Stimulated activated CD4-positive, alpha-beta T cell treated with anti-CD3 and anti-CD28 coated beads, Interleukin-12 subunit alpha, Interleukin-12 subunit beta, amount 100 ng/mL, for 4 hours (primary cell): ENCODE measurements around the gene ANGPT4.

ENCODE experiments used
- DNase-seq: peaks from one replicate; pipeline ENCODE4 v3.0.0-alpha.2; 2020

ANGPT4 gene, protein sequence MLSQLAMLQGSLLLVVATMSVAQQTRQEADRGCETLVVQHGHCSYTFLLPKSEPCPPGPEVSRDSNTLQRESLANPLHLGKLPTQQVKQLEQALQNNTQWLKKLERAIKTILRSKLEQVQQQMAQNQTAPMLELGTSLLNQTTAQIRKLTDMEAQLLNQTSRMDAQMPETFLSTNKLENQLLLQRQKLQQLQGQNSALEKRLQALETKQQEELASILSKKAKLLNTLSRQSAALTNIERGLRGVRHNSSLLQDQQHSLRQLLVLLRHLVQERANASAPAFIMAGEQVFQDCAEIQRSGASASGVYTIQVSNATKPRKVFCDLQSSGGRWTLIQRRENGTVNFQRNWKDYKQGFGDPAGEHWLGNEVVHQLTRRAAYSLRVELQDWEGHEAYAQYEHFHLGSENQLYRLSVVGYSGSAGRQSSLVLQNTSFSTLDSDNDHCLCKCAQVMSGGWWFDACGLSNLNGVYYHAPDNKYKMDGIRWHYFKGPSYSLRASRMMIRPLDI

DNA sequence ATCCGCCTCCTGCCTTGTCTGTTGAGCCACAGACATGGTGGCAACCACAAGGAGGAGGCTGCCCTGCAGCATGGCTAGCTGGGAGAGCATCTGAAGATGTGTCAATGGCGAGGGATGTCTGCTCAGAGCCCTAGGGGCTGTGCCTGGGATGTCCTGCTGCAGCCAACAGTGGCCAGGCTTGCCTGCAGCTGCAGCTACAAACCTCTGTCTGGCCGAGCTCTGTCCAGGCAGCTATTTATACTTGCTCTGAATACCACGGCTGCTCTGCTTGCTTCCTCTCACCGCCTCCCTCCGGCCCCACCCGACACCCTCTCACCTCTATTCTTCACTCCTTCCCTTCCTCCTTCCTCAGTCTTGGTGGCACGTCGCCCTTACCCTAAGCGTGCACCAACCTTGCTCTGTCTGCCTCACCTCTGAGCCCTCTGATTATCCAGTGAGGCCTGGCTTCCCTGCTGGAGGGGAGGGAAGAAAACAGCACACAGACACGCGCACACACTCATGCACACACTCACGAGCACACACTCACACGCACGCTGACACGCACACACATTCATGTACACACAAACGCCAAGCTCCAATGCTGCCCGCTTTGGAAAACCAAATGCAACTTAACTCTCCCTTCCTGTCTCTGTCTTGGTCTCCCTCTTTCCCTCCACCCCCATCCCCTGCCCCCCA, at the start of gene ANGPT4:
Gene ANGPT4, minus strand, starts transcription at position 210 of the 675 bp plus-strand sequence. Its CDS starts 120 bp downstream, at position 90.
- DNase-seq = no peak

DNA sequence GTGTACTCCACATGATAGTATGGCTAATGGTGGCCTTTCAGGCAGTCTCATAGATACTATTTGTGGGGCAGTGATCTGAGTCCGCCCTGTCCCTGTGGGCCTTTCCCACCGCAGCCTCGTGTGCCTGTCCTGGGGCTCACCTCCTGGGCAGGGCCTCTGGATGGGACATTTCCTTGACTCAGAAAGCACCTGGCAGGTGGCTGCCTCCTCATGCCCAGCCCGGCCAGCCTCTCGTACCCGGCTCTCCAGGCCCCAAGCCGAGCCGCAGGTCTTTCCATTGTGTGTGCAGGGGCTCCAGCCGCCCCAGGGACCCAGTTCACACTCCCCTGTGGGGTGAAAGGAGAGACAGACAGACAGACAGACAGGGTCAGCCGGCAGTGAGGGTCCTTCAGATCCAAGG, 47.7 kb upstream of the ANGPT4 start:
- no peak for DNase-seq

DNA sequence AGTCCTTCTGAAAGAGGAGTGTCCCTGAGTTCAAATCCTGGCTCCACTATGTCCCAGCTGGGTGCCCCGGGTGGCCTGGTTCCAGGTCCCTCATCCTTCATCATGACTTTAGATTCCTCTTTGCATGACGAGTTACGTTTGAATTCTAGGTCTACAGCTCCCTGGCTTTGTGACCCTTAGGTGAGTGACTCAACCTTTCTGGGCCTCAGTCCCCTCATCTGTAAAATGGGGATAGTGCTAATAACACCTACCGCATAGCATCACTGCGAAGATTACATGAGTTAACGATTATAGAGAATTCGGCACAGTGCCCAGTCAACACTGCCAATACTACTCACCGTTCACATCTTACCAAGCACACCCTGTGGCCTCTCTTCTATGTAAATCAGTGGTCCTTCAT, 46.5 kb upstream of the ANGPT4 start:
- DNase-seq = no peak

DNA sequence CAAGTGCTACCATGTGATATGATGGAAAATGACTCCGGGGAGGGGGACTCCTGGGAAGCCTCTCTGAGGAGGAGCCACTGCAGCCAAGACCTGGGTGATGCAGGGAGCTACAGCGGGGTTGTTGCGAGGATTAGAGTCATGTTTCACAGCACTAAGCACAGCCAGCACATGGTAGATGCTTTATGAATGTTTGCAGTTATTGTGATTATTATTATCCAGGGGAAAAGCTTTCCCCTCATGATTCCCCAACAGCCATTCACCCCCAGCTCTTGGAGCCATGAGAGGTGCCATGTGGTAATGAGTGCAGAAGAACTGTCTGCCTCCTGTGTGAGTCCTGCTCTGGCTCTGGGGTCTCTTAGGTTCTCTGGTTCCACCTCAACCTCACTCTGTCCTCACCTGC, 46.1 kb upstream of the ANGPT4 start:
- DNase-seq = no peak

DNA sequence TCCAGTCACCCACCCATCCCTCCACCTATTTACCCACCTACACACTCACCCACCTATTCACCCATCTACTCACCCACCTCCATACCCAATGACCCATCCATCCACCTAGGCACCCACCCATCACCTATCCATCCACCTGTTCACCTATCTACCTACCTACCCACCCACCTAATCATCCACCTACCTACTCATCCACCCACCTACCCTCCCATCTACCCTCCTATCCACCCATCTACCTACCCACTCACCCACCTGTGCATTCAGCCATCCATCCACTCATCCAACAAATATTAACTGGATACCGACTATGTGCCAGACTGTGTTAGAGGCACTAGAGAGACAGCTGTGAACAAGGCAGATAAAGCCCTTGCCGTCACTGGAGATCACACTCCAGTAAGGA, 45.6 kb upstream of the ANGPT4 start:
- DNase-seq = no peak

DNA sequence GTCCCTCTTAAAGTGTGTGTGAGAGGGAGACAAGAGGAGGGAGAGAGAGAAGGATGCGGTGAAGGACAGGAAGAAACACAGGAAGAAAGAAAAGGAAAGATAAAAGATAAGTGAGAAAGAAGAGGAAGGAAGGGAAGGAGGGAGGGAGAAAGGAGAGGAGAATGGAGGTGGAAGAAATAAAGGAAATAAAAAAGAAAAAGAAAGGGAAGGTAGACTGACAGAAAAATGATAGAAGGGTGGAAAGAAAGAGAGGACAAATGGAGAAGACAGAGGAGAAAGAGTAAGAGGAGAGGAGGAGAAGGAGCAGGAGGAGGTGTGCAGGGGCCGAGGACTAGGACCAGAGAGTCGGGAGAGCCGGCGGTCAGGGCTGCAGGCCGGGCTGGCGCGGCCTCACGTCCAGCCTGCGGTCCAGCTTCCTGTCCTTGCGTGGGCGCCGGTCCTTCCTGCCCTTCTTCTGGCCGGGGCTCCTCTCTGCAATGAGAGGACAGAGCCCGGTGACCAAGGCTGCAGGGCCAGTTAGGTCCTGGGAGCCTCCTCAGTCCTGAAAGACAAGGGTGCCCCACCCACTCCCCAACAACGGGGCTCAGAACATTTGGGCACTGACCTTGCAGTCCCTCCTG, 44.0 kb upstream of the ANGPT4 start:
- no peak for DNase-seq

DNA sequence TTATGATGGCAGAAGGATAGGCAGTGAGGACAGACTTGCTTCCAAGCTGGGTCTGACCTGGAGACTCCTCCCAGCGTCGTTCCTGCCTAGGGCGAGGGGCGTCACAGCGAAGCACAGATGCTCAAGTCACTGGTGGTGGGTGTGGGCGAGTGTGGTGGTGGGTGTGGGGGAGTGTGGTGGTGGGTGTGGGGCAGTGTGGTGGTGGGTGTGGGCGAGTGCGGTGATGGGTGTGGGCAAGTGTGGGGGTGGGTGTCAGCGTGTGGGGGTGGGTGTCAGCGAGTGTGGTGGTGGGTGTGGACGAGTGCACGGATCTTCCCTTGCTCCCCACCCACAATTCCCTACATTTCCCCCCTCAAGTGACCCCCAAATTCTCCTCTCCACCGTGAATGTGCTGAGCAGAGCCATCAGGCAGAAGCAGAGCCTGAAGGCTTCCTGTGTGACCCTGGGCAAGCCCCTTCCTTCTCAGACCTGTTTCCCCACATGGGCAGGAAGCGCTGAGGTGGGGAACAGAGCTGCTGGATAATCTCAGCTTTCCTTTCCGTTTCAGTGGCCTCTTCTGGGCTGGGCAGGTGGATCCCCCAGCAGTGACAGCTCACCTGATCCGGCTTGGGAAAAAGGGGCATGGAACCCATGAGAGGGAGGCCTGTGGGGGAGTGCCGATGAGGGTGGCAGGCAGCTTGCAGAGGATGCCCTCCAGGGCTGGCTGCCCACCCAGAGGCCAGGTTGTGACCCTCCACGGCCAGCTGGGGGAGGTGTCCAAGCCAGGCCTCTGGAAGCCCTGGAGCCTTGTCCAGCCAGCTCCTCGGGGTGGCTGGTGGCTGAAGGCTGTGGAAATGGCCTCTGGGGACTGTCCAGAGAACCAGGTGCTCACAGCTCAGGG, 43.0 kb upstream of the ANGPT4 start:
- DNase-seq = no peak

DNA sequence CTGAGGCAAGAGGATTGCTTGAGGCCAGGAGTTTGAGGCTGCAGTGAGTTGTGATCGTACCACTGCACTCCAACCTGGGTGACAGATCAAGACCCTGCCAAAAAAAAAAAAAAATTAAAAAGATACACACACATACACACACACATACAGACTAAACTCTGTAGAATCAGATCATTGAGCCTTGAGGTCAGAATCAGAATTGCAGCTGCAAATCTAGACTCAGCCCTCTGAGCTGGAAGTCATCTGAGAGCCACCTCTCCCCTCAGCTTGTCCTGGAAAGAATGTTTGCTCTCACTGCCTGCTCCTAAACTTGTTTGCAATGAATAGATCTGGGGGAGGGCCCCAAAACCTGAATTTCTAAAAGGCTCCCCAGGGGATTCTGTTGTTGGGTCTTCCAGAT, 41.4 kb upstream of the ANGPT4 start:
- DNase-seq = no peak

DNA sequence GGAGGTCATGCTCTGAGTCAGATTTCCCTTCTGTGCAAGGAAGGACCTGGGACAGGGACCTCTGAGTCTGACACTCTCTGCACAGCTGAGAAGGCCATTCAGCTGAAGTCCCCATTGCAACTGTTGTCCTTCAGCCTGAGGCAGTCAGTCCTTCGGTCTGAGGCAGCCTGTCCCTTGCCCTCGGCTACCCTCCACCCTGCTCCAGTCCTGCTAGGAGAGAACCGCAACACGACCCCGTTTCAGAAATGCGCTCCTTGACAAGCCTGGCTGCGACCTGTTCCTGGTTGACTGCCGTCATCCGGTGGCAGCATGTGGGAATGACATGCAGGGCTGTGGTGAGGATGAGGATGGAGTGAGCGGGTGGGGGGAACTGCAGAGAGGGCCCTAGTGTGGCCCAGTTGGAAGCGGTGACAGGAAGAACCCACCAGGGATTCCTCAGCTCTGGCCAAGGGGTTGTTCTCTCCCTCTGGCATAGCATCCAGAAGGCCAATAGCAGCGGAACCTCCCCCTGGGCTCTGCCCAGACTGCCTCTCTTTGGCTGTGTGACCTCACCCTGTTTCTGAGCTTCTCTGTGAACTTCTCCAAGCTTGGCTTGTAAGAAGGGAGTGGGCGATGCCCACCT, 40.3 kb upstream of the ANGPT4 start:
- DNase-seq = peak; percentile 70

DNA sequence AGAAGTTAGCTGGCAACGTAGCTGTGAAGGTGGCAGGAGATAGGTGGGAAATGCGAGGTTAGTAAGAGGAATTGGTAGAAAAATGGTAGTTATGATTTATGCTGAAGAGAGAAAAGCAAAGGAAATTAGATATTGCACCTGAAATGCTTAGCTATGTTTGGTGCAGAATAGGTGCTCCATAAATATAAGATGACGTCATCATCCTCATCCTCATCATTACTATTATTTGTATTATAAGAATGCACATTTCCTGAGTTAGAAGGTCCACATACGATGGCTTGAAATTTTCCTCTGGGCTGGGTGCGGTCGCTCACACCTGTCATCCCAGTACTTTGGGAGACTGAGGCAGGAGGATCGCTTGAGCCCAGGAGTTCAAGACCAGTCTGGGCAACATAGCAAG, 39.5 kb upstream of the ANGPT4 start:
- no peak for DNase-seq

DNA sequence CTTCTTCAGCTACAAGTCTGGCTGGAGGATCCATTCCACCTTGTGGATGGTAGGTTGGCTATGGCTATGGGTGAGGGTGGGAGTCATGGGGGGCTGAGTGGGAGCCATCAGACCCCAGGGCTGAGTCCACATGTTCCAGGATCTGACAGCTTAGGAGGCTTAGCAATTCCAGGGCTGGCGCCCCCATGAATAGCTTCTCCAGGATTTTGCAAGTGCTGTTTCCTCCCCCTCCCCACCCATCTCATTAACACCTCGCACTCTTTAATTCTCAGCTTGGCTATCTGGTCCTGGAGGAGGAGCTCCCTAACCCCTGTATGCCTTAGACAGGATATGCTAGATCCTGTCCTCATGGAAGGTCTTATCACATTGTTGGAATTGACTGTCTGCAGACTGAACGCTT, 39.0 kb upstream of the ANGPT4 start:
- no peak for DNase-seq

DNA sequence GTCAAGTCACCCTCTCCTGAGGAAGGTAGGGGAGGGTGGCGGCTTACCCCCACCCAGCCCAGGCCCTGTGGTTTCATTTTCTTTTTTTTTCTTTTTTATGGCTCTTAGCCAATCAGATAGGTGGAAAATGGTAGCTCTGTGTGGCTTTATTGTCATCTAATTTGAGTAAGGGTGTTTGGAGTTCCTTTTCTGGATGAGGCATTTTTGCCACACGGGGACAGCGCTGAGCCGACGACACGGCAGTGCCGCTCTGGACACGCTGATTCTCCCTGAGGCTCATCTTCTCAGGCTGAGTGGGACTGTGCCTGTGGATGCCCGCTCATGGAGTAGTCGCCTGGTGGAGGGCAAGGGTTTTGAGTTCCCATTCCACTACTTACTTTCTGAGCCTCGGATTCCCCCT, 37.6 kb upstream of the ANGPT4 start:
- no peak for DNase-seq

DNA sequence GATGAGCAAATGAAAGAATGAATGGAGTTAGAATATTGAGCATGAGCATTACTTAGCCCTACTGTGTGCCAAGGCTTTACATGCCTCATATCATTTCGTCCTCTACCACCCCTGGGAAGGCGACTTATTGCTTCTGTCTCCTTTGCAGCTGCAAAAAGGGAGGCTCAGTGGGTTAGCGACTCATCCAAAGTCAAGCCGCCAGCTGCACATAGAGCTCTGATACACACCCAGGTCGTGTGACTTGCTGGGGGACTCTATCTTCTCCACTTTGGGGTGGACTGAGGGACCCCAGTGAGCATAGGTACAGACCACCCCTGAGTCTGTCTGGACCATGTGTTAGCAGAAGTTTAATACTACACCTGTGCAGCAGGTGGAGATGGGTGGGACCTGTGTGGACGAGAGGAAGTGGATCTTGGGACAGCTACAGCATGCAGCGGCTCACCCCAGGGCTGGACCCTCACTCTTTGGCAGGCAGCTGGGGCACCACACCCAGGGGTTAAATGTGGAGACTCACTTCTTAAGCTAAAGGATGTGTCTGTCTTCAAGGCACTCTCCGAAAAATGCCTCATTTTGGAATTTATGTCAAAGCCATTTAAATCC, 36.2 kb upstream of the ANGPT4 start:
- DNase-seq = no peak

DNA sequence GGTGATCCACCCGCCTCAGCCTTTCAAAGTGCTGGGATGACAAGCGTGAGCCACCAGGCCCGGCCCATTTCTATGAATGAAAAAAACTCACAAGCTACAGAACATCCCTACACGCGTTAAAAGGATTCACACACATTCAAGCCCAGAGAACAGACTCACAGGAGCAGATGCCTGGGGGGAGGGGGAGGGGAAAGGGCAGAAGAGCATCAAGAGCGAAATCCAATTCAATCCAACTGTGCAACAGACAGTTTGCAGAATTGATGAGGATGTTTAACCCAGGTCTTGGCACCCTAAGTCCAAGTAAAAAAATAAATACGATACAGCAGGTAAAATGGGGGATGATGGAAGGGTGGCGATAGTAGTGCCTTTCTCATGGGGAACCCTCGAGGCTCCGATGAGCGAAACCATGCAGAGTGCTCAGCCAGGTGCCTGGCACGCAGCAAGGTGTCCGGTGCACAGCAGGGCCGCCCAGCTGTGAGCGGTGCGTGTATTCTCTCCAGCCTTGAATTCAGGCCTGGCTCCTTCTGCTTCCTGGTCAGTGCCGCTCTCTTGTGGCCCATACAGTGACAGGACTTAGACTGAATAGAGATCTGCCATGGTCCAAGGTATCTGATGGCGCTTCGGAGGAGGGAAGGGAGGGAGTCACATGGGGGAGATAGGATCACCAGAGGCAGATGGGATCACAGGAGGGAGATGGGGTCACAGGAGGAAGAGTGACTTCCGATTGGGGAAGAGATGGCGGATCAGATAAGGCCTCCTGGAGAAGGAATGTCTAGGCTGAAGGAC, 35.4 kb upstream of the ANGPT4 start:
- DNase-seq = no peak

DNA sequence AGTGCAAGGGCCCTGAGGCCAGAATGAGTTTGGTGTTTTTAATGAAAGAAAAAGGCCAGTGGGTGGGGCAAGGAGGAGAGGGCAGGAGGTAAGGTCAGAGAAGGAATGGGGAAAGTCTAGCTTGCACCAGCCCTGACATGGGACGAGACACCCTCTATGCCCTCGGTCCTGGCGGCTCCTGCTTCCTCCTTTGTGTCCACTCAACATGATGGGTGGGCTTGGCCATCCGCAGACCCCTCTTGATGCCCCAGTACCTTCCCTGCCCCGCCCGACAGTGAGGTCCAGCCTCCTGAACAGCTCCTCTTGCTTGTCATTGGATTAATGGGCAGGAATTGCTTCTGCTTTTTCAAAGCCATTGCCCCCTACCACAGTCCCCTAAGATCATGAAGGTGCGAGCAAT, 33.6 kb upstream of the ANGPT4 start:
- DNase-seq = no peak

DNA sequence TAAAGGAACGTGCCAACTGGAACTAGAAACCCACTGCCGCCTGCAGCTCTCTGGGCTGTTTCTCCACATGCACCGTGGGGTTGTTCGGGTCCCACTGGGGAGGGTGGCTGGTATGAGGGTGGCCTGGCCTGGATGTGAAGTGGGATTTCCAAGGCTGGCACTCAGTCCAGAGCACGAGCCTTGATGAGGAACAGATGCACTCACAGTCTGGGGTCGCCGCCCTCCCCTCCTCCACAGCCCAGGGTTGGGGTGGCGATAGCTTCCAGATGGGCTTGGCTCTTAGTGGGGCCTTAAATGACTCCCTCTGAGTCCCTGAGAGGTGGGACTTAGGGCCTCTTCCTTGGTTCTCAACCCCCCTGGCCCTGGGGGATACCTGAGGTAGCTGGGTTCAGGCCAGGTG, 30.7 kb upstream of the ANGPT4 start:
- no peak for DNase-seq

DNA sequence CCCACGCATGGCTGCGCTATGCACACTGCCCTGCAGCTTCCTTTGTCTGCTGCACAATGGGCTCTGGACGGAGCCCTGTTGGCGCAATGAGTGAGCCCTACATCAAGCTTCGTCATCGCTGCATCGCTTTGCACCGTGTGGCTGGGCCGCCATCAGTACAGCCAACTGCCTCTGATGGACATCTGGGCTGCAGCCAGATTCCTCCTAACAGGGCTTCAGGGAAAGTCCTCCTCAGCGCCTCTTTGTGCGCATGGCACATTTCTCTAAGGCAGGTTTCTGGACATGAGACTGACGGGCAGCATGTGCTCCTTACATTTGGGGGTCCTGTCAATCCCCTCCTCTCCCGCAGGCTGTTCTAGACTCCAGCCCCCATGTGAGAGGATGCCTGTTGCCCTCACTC, 29.7 kb upstream of the ANGPT4 start:
- DNase-seq = no peak

DNA sequence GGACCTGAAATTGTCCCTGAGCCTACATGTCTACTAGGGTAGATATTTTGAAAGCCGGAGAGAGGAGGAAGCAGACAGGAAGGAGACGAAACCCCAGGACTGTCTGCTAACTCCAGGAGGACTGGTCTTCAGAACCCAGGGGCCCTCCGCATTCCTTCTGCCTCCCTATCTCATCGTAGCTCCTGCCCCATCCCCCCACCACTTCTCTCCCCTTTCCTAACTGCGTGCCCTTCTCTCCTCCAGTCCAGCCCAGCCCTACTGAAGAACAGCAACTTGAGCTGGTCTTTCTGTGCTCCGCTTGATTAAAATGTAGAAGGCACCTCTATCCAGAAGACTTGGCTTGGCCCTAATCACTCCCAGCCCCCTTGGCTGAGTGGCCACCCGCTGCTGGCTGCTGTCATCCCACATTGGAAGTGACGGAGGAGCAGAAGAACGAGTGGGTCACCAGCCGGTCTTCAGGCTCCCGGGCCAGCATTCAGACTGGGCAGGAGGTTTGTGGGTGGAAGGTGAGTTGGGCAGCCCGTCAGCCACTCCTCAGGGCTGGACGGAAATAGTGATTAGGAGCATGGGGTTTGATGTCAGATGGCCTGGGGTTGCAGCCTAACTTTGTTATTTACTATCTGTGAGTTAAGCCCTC, 28.8 kb upstream of the ANGPT4 start:
- DNase-seq = no peak

DNA sequence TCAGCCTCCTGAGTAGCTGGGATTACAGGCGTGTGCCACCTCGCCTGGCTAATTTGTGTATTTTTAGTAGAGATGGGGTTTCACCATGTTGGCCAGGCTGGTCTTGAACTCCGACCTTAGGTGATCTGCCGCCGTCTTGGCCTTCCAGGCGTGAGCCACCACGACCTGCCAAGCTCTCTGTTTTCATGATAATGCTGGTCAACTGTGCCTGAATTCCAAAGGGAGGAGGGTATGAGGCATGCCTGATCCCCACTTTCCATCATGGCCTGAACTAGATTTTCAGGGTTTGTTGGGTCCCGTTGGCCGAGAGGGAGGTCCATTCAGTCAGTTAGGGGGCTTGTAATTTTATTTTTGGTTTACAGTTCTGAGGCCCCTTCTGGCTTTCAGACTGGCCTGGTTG, 28.0 kb upstream of the ANGPT4 start:
- DNase-seq = no peak

DNA sequence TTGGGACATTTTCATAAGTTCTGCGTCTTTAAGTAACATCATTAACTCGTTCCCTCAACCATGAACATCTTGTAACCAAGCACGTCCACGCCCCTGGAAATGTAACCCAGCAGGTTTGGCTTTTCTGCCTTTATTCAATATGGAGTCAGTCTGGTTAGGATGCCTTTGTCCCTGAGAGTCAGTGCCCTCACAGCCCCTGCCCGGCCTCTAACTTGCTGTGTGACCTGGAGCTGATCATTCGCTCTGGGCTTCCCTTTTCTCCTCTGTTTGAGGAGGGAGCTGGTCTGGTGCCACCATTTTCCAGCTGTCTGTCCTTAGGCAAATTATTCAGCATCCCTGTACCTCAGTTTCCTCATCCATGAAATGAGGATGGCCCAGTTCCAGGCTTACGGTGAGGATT, 26.5 kb upstream of the ANGPT4 start:
- no peak for DNase-seq

DNA sequence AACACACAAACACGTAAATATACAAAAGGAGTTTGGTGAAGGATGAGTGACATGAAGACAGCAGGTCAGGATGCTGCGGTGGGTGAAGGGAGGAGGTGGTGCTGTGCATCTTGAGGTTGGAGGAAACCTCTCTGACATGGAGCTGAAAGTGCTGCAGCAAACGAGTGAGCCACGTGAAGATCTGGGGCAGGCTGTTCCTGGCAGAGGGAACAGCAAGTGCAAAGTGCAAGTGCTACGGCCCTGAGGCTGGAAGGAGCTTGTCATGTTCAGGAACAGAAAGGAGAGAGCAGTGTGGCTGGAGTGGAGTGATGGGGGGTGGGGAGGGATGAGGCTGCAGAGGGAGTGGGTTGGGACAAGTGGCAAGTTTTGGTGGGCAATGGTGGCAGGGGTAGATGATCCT, 24.8 kb upstream of the ANGPT4 start:
- DNase-seq = no peak
